ENCODE data around the gene FAM149B1. TPM values are rescaled to one million over a fixed set of nuclear protein-coding genes. Genes with fewer than 3 reads are reported as not detected.
A peak's percentile ranks its signal among the peaks of the same experiment; 100 is the strongest.

Gene FAM149B1
- total and polyA plus RNA-seq, 2 of the 13 experiments (the other 11 are each of a cell fraction or from before 2014, with no cell fraction given), result 9.3 to 16.8 TPM

DNA sequence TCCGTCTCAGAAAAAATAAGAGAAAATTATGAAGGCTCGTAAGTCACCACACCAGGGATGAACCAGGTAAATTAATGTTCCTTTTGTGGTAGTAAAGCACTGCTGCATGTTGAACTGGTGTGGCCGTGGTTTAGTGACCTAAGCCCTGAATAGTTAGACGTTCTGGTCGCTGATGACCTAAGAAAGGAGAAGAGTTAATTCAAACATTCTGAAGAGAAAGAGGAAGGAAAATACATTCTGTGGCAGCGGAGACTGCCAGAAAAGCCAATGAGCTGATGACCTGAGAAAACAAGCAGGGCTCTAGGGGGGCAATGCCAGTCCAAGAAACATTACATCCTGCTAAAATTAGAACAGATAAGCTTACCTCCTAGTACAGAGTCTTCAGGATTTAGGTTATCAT is 61.6 kb downstream of the FAM149B1 start (continued):
- TF ChIP-seq ZKSCAN1 (IDR thresholded peaks at IDR 0.05; ENCODE audit: low read length), result no peak
- TF ChIP-seq, protein P1, sequence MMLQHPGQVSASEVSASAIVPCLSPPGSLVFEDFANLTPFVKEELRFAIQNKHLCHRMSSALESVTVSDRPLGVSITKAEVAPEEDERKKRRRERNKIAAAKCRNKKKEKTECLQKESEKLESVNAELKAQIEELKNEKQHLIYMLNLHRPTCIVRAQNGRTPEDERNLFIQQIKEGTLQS (CRISPR knock-in tag; IDR thresholded peaks at IDR 0.05), result no peak
- TF ChIP-seq, protein P2, sequence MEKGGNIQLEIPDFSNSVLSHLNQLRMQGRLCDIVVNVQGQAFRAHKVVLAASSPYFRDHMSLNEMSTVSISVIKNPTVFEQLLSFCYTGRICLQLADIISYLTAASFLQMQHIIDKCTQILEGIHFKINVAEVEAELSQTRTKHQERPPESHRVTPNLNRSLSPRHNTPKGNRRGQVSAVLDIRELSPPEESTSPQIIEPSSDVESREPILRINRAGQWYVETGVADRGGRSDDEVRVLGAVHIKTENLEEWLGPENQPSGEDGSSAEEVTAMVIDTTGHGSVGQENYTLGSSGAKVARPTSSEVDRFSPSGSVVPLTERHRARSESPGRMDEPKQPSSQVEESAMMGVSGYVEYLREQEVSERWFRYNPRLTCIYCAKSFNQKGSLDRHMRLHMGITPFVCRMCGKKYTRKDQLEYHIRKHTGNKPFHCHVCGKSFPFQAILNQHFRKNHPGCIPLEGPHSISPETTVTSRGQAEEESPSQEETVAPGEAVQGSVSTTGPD (CRISPR knock-in tag; IDR thresholded peaks at IDR 0.05), result no peak
- no peak for TF ChIP-seq UBTF (CRISPR knock-in tag; IDR thresholded peaks at IDR 0.05)
- no peak for TF ChIP-seq TOE1 (CRISPR knock-in tag; IDR thresholded peaks at IDR 0.05)

DNA sequence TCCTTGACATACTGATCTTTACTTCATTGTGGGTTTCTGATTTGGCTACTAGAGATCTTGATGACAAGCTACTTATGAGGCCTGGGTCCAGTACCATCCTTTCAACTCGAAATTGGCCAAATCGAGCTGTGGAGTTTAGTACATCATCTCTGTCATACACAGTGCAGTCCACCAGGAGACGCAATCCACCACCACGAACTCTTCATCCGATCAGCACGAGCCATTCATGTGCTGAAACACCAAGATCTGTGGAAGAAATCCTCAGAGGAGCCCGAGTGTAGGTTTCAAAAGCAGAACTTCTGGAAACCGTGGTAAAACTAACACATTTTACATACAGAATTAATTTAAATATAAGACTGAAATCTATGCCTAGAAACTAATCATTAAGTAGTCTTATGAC is 65.0 kb downstream of the FAM149B1 start:
- H2AFZ ChIP-seq (ENCODE audit: low read length), result no peak overlapping the region
- no peaks in the 10 kb centered on the region for H3K79me2 ChIP-seq (ENCODE audit: insufficient read depth, low read length)
- FAIRE-seq (peak; percentile 66), ATAC-seq (peak; percentile 70), DNase-seq (ENCODE audit: low spot score) (no peak)
- H3K27ac ChIP-seq (ENCODE audit: extremely low read length, insufficient read depth, low read length), result no peak overlapping the region
- H3K9ac ChIP-seq (ENCODE audit: insufficient read depth, low read depth, low read length), result no peak overlapping the region
- TF ChIP-seq SMC3 (IDR thresholded peaks at IDR 0.05; ENCODE audit: low read length), result peak; percentile 31; the same call in 1 of the 2 replicates
- peak; percentile 47 for TF ChIP-seq STAG1 (CRISPR knock-in tag; IDR thresholded peaks at IDR 0.05)
- no peak for TF ChIP-seq ZNF768 (CRISPR knock-in tag; IDR thresholded peaks at IDR 0.05)
- no peak for TF ChIP-seq ZFX (CRISPR knock-in tag; IDR thresholded peaks at IDR 0.05; ENCODE audit: low read depth)
- TF ChIP-seq ZNF572 (CRISPR knock-in tag; IDR thresholded peaks at IDR 0.05), result no peak
- peak; percentile 41 for TF ChIP-seq CTCF (CRISPR knock-in tag; IDR thresholded peaks at IDR 0.05)
- H3K36me3 ChIP-seq (replicated peaks in 1 of 2; ENCODE audit: control insufficient read depth in 1 of 2, insufficient read depth in 2 of 2, low read length in 2 of 2), result peaks cover 1 to 11% of the 10 kb centered on the region in 2 experiments; a peak in 4 of 5 replicates
- no peaks in the 10 kb centered on the region for H4K20me1 ChIP-seq (ENCODE audit: insufficient read depth, low read length)
- H3K4me1 ChIP-seq (ENCODE audit: insufficient read depth, low read length), result no peaks in the 10 kb centered on the region
- BruUV-seq (replicated peaks), result no TSS peak
- no peak overlapping the region for H3K4me3 ChIP-seq (replicated peaks in 1 of 3; ENCODE audit: insufficient read depth in 1 of 3, low read depth in 2 of 3, low read length in 3 of 3)
- H3K9me3 ChIP-seq (ENCODE audit: low read length), result no peaks in the 10 kb centered on the region
- H3K4me2 ChIP-seq (ENCODE audit: low read depth, low read length), result no peak overlapping the region
- in situ Hi-C loops (cut with HindIII; ENCODE audit: extremely low pct_ligation_motif_present, low pct_unique_long_range_greater_than_20kb), result no loop called here
- no peaks in the 10 kb centered on the region for H3K27me3 ChIP-seq (ENCODE audit: control insufficient read depth in 1 of 2, insufficient read depth in 2 of 2, low read length in 2 of 2)
- intact Hi-C loops (cut with micrococcal nuclease; ENCODE audit: unreplicated experiment), result no loop called here
- CTCF ChIA-PET (ENCODE audit: low intra/inter-chr PET ratio, low total read pairs), result no interaction called here
- POLR2A ChIA-PET, result no interaction called here
- 93% methylated on average over 8 of the region's 8 CpGs for WGBS (ENCODE audit: low lambda C conversion rate)

Data from HepG2 (cell line).